KBM-7 (cell line): Measurements from ENCODE around the gene EFNA2.
"Not testable (repeated sequence)": the region's sequence is repeated elsewhere in the genome, so short reads cannot be mapped to it uniquely, and the experiment has no call there.

Experiments
- DNase-seq: peaks from one replicate; pipeline ENCODE4 v3.0.0-alpha.2; 2015
- in situ Hi-C: fragments of 300-500 bp; cut with MboI; formaldehyde crosslinking; loops from 2 replicates; pipeline ENCODE4 v1.14.3; 2020; ENCODE audit warnings: low sequenced_read_pairs, low pct_unique_long_range_greater_than_20kb, mixed read lengths

EFNA2 gene

DNA sequence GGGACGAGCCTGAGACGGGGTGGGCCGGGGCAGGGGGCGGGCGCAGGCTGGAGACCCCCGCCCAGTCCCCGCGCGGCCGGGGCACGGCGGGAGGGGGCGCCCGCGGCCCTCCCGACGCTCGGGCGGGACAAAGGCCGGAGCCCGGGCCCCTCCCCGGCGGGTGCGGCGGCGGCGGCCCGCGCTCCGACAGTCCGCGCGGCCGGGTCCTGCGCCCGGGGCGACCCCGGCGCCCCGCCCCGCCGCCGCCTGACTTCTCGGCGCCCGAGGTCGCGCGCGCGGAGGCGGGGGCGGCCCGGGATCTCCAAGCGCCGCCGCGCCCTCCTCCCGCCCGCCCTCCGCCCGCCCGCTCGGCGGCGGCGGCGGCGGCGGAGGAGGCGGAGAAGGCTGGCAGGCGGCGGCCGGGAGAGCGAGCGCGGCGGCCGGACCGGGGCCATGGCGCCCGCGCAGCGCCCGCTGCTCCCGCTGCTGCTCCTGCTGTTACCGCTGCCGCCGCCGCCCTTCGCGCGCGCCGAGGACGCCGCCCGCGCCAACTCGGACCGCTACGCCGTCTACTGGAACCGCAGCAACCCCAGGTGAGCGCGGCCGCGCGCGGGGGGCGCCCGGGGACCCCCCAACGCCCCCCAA lies at the start of gene EFNA2:
Gene EFNA2 (plus strand): TSS at position 137 of the 624 bp plus-strand sequence. CDS start 296 bp downstream, at position 433.
- in situ Hi-C loops, result no loop called here
- no peak for DNase-seq

DNA sequence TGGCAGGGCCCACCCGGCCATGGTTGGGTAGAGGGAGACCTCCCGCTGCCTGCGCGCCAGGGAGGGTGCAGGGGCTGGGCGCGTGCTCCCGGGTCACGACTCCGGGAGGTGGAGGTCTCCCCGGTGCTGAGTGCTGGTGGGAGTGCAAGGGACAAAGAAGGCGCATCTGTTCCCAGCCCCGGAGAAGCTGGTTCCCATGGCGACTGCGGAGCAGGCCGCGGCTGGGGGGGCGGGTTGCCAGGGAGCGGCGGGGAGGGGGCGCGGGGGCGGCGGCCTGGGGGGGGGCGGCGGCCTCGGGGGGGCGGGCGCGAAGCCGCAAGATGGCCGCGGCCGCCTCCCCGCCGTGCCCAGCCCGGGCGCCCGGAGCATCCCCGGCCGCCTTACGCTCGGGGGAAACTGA lies 49.1 kb upstream of the EFNA2 start:
- DNase-seq, result no peak

GRCh38 chr19:1237027-1237659 lies 48.5 kb upstream of the EFNA2 start:
- no peak for DNase-seq
- in situ Hi-C loops, result no loop called here

More for the DNA sequence above, 49.1 kb upstream of the EFNA2 start:
- in situ Hi-C loops, result no loop called here

DNA sequence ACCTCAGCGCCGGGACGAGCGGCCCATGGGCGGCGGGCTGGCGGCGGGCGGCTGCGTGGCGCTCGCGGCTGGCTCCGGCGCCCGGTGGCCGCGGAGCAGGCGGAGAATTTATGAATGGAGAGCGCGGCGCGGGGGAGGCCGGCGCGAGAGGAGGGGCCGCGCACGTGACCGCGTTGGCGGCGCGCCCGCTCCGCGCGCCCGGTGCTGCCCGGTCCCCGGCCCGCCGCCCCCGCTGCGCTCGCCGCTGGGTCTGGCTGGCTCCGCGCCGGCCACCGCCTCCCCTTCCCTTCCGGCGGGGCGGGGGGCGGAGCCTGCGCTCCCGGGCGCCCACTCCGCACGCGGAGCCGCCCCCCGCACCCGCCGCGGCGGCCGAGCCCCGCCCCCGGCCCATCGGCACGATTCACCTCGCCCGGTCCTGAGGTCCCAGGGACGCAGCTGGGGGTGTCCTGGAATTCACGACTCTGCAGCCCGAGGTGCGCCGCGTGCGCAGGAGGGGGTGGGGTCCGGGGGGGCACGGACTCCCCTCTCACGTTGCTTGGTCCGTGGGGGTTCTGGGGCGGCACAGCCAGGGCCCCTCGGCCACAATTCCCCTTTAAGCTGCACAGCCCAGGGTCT lies 47.8 kb upstream of the EFNA2 start, which contains the start of gene CBARP:
Gene CBARP (minus strand): TSS at position 252 of the 615 bp plus-strand sequence. CDS start 1,905 bp downstream, outside the sequence.
- no peak for DNase-seq
- in situ Hi-C loops, result no loop called here

GRCh38 chr19:1238369-1239303 lies 47.0 kb upstream of the EFNA2 start:
- in situ Hi-C loops, result no loop called here

GRCh38 chr19:1239420-1239795 lies 46.3 kb upstream of the EFNA2 start:
- in situ Hi-C loops, result no loop called here
- no peak for DNase-seq

More at GRCh38 chr19:1238369-1239303, 47.0 kb upstream of the EFNA2 start:
- DNase-seq, result no peak

- DNase-seq, result peak; percentile 93
- in situ Hi-C loops, result no loop called here
Measured at GRCh38 chr19:1239796-1240737, 45.6 kb upstream of the EFNA2 start.

DNA sequence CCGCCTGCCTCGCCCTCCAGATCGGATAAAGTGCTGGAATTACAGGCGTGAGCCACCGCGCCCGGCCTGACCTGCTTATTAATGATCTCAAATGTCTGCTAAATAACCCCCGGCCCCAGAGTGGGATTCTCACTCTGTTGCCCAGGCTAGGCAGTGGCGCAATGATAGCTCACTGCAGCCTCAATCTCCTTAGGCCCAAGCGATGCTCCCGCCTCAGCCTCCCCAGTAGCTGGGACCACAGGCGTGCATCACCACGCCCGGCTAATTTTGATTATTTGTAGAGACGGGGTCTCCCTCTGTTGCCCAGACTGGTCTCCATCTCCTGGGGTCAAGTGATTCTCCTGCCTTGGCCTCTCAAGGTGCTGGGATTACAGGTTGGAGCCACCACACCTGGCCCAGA lies 44.7 kb upstream of the EFNA2 start:
- DNase-seq, result no peak

DNA sequence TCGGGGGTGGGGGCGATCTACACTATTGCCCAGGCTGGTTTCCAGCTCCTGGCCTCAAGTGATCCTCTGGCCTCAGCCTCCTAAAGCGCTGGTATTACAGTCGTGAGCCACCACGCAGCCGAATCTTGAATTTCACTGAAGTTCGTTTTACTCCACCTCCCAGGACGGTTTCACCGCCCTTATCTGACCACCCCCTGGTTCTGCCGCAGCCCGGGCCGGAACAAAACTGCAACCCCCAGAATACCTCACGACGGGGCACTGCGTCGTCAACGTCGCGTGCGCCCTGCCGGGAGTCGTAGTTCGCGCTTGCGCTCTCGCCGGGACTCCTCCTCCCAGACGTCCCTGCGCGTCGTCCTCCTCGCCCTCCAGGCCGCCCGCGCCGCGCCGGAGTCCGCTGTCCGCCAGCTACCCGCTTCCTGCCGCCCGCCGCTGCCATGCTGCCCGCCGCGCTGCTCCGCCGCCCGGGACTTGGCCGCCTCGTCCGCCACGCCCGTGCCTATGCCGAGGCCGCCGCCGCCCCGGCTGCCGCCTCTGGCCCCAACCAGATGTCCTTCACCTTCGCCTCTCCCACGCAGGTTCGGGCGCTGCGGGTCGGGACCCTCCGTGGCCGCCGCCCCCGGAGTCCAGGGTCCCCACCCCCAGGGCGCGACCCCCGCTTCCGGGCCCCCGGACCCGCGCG lies 44.1 kb upstream of the EFNA2 start, which contains the start of gene ATP5F1D:
Gene ATP5F1D (plus strand): TSS at position 335 of the 679 bp plus-strand sequence. CDS start 100 bp downstream, at position 435.
- peak; percentile 93 for DNase-seq
- in situ Hi-C loops, result no loop called here

More for the DNA sequence above, 44.7 kb upstream of the EFNA2 start:
- in situ Hi-C loops, result no loop called here

- peak; percentile 81 for DNase-seq
- in situ Hi-C loops, result no loop called here
Measured at GRCh38 chr19:1243768-1244692, 41.6 kb upstream of the EFNA2 start.

DNA sequence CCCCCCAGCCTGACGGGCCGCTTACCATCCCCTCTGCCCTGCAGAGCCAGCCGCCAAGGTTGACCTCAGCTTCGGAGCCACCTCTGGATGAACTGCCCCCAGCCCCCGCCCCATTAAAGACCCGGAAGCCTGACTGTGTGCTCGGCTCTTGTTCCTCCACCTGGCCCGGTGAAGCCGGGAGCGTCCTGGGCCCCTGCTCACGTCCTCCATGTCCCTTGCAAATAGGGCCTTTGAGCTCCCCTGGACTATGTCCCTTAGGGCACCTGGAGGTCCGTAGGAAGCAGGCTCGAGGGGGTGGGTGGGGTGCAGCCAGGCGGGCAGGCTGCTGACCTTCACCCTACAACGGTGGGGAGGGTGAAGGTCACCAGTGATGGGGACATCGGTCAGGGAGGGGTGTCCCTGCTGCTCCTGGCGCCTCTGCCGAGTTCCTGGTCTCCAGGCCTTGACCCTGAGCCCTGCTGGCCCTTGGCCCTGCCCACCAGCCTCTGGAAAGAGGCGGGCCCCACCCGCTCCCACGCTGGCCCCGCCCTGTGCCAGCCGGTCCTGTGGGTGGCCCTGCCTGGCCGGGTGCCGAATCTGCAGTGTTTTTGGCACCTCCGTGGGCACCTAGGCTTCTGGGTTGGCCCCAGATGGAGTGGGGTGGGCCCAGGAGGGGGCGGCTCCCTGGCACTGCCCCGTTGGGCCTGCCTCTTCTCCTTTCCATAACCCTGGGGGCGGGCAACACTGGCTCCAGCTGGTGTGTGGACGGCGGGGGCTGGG lies 40.8 kb upstream of the EFNA2 start:
- no peak for DNase-seq
- in situ Hi-C loops, result no loop called here

DNA sequence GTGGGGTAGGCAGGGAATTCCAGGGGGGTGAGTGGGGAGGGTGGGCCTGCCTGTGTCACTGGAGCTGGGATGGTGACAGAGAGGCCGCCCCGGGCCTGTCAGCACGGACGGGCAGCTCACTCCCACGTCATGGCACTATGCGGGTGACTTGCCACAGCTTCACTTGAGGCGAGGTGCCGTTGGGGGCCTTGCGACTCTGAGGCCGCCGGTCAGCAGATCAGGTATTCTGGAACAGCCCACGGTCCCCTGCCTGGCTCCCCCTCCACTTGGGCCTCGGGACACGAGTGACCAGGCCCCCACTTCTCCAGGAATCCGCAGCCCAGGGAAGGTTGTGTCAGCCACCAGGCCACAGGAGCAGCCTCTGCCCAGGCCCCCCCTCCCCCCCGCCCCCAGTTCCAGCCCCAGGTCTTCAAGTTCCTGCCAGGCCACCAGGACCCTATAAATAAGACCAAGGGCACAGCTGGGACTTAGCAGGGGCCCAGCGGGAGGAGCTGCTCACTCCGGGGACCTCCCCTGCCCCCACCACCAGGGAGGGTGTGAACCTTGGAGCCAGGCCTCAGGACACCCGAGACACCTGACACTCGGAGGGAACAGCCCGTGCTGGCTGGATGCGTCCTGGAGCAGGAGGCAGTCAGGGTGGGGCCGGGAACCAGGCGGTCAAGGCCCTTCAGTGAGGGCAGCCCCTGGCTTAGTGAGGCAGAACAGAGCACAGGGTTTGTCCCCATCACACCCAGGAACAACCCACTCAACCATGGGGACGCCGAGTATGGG lies 40.0 kb upstream of the EFNA2 start:
- no peak for DNase-seq
- in situ Hi-C loops, result no loop called here

DNA sequence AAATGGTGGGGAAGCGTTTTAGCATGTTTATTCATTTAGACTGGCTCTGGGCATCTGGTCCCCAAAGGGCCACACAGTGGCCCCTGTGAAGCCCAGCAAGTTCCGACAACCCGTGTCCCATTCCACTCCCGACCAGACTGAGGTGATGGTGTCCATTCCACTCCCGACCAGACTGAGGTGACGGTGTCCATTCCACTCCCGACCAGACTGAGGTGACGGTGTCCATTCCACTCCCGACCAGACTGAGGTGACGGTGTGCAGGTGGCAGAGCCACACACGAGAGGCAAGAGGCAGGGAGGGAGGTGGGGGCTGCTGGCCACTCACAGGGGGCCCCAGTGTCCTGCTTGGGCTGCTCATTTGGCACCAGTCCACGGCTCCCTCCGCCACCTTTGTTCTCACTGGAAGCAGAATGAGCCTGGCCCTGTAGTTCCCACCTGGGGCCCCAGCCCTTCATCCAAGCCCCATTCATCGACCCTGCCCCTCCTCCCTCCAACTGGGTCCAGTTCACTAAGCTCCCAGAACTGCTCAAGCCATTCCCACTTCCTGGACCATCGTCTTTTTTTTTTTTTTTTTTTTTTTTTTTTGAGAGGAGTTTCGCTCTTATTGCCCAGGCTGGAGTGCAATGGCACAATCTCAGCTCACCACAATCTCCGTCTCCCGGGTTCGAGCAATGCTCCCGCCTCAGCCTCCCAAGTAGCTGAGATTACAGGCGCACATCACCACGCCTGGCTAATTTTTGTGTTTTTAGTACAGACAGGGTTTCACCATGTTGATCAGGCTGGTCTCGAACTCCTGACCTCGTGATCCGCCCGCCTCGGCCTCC lies 39.2 kb upstream of the EFNA2 start:
- in situ Hi-C loops, DNase-seq: not testable (repeated sequence)

- in situ Hi-C loops, result no loop called here
- DNase-seq, result no peak
Measured at GRCh38 chr19:1247748-1248138, 37.9 kb upstream of the EFNA2 start.
